HG03354 (cell line): Measurements from ENCODE around the gene EVC.
"Not testable (repeated sequence)": the region's sequence is repeated elsewhere in the genome, so short reads cannot be mapped to it uniquely, and the experiment has no call there.

Source experiments
- ATAC-seq: cut with Tn5 transposase; IDR thresholded peaks from one replicate; pipeline ENCODE4 v1.9.1; 2021; ENCODE audit warnings: mild to moderate bottlenecking; ENCODE audit not compliant: unreplicated experiment, poor library complexity, severe bottlenecking

EVC gene

DNA sequence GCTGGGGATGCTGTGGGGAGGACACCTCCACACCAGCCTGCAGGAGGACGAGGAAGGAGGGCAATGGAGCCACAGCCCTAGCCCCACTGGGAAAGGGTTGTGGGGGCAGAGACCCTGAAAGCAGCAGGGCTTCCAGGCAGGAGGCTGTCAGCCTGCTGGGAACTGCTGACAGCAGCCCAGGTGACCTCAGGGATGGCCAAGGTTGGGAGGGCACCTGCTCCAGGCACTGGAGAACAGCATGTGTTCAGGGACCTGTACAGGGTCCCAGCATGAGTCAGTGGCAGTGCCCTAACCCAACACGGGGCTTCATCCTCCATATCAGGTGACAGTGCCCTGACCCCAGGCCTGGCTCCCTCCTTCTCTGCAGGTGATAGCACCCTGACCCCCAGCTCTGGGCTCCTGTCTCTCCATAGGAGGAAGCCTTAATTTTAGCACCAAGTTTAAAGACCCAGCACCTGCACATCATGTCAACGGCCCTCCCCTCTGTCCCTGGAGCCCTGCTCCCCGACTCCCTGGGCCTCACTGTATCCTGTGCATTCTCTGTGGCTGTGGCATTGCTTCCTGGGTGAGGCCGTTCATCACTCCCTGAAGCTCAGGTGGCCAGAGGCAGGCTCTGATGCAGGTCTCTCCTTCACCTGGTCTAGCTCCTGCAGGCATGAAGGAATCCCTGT is 115.6 kb downstream of the EVC start:
- no peak for ATAC-seq

GRCh38 chr4:5827108-5828004 is 116.4 kb downstream of the EVC start:
- no peak for ATAC-seq

GRCh38 chr4:5828005-5828391 is 117.0 kb downstream of the EVC start:
- ATAC-seq = no peak

- no peak for ATAC-seq
Observed at GRCh38 chr4:5836943-5837342, 125.9 kb downstream of the EVC start.

- ATAC-seq = not testable (repeated sequence)
Observed at GRCh38 chr4:5837483-5837882, 126.5 kb downstream of the EVC start.

DNA sequence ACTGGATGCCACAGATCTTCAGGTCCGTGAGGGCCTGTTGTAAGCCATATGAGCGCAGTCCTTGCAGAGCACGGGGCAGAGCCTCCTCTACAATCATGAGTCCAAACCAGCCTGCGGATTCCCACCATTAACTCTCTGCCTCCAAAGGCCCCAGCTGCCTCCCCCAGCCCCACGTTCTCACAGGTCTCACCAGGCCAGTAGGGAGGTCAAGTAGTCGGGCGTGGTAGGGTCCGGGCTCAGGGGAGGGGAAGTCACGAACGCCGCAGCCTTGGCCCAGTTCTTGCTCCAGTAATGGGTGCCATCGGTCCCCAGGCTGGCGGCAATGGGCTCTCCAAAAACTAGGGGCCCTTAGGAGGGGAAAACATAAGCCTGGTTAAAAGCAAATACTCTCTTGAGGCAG is 128.3 kb downstream of the EVC start:
- ATAC-seq = no peak

GRCh38 chr4:5839751-5840674 is 129.0 kb downstream of the EVC start:
- ATAC-seq = no peak

GRCh38 chr4:5842456-5842855 is 131.5 kb downstream of the EVC start:
- no peak for ATAC-seq

GRCh38 chr4:5843573-5844530 is 132.9 kb downstream of the EVC start:
- ATAC-seq = no peak

DNA sequence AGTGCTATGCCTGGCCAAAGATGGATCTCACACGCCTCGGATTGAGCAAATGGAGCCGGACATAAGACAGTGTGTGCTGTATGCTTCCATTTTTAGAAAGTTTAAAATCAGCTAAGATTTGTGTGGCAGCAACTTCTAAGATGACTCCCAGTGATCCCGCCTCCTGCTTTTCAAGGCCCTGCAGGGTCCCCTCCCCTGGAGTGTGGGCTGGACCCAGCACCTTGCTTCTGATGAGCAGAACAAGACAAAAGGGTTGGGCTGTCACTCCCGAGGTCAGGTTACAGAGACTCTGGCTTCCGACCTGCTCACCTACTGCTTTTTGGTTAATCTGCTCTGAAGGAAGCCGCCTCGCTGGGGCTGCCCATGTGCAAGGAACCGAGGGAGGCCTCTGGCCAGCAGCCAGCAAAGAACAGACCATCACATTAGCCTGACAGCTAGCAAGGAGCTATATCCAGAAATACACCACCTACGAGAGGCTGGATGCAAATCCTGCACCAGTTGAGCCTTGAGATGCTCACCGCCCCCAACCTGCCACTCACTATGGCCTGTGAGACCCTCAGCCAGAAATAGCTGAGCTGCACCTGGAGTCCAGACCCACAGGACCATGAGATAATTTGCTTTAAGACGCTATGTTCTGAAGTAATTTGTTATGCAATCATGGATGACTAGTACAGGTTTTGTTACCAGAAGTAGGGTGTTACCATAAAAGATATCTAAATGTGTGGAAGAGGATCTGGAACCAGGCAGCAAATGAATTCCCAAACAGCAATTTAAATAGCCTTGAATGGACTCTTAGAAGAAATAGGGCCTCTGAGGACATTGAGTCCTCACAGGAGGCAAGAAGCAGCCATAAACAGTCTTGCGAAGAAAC is 134.3 kb downstream of the EVC start:
- no peak for ATAC-seq

GRCh38 chr4:5851637-5852301 is 140.8 kb downstream of the EVC start:
- ATAC-seq = no peak

DNA sequence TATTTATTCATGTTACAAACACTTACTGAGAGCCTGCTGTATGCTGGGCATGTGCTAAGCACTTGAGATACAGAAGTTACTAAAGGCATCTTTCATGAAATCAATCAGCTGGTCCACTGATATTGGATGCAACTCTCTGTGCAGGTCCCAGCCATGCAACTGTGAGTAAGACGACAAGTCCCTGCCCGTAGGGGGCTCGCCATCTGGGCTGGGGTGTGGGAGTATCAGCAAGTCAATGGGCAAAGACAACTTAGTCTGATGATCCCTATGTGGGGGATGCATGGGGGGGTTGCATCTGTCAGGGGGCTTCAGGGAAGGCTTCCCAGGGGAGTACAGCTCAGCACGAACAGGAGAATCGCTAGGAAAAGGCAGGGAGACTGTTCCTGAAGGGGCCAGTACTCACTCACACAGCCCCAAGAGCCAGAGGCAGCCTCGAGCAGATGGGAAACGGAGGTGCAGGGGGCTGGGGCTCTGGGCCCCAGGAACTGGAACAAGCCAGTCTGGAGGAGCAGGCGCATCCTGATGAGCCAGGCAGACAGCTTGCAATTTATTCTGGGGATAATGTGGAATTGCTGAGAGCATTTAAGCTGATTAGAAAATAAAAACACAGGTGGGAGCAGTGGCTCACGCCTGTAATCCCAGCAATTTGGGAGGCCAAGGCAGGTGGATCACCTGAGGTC is 141.7 kb downstream of the EVC start:
- ATAC-seq = no peak

DNA sequence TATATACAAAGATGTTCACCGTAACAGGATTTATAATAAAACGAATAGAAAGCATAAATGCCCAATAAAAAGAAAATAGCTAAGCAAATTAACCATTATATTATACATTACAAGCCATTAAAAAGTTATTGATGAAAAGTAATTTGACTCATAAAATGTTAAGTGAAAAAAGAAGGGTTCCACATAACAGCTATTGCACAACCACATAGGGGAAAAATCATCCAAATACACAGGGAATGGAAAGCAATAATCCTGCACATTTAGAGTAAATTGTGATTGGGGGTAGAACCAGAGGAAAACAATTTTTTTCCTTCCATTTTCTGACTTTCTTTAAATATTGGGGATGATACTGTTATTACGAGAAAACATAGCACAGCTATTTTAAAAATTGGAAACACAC is 143.9 kb downstream of the EVC start:
- no peak for ATAC-seq

- ATAC-seq = not testable (repeated sequence)
Observed at GRCh38 chr4:5856362-5856761, 145.4 kb downstream of the EVC start.

- ATAC-seq = no peak
Observed at GRCh38 chr4:5857199-5857598, 146.2 kb downstream of the EVC start.

DNA sequence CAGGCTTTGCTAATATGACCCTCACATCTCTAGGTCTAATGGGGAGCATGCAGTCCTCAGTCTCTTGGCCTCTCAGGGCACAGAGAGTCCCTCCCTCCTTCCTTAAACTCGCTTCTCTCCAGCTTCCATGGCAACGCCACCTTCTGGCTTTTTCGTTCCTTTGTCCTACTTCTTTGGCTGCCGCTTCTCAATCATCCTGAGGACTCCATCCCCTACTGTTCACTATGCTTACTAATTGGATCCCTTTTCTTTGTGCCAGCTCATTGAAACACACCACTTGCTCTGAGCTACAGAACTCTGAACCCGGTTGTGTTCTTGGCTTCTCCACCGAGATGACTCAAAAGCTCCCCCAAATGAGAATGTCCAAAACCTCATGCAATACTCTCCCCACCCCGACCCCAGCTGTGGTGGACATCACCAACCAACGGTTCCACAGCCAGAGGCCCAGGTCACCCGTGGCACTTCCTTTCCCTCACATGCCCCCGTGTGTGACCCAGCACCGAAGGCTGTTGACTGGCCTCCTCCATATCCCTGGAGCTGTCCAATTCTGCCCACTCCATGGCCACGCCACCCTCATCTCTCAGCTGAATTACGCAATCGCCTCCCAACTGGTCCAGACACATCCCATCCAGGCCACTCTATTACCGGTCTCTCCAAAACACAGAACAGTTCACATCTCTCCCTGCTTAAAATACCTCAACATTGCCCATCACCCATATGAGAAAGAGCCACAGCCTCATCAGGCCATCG is 147.2 kb downstream of the EVC start:
- ATAC-seq = no peak
